ENCODE data around the gene NSD2.

DNA sequence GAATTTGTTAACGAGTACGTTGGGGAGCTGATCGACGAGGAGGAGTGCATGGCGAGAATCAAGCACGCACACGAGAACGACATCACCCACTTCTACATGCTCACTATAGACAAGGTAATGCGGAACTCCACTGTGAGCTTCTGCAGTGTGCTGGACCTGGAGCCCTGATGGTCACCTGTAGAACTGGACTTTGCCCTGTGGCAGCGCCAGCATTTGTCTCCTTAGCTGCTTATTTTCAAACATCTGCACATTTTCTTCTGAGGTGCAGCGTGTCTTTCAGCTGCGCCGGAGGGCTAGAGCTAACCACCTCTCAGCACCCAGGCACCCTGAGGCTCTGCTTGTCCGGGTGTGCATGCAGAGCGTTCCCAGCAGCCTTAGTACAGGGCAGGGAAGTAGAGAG lies 89.8 kb downstream of the NSD2 start:
- TF ChIP-seq, protein P1, sequence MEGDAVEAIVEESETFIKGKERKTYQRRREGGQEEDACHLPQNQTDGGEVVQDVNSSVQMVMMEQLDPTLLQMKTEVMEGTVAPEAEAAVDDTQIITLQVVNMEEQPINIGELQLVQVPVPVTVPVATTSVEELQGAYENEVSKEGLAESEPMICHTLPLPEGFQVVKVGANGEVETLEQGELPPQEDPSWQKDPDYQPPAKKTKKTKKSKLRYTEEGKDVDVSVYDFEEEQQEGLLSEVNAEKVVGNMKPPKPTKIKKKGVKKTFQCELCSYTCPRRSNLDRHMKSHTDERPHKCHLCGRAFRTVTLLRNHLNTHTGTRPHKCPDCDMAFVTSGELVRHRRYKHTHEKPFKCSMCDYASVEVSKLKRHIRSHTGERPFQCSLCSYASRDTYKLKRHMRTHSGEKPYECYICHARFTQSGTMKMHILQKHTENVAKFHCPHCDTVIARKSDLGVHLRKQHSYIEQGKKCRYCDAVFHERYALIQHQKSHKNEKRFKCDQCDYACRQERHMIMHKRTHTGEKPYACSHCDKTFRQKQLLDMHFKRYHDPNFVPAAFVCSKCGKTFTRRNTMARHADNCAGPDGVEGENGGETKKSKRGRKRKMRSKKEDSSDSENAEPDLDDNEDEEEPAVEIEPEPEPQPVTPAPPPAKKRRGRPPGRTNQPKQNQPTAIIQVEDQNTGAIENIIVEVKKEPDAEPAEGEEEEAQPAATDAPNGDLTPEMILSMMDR (IDR thresholded peaks at IDR 0.05) = no peak
- no peak for TF ChIP-seq POLR2A (IDR thresholded peaks at IDR 0.05)

Data from sigmoid colon (tissue), 3 donors.